IMR-90 (cell line): ENCODE results near the gene SEC14L6. TPM values are rescaled to one million over a fixed set of nuclear protein-coding genes. Genes with fewer than 3 reads are reported as not detected.

Experiments
- ATAC-seq: fragments of 200-7000 bp; cut with Tn5 transposase; 2 replicates; pipeline ENCODE4 v1.9.1; 2020; ENCODE audit warnings: low read depth, mild to moderate bottlenecking, moderate library complexity
- BruUV-seq: library from RNA; stranded (reverse); fragments of 400-500 nt; replicated peaks from 2 replicates; lab custom pipeline; 2021; lab: Mats Ljungman, UMichigan
- CTCF ChIA-PET: fragments of 300-600 bp; formaldehyde crosslinking; extraction: SDS; loops from one replicate; lab custom pipeline; 2021; ENCODE audit warnings: antibody characterized with exemption; lab: Yijun Ruan, JAX
- POLR2A ChIA-PET: fragments of 300-600 bp; sonication (Branson Sonifier 250); formaldehyde crosslinking; loops from one replicate; lab custom pipeline; 2022; ENCODE audit warnings: antibody characterized with exemption; ENCODE audit not compliant: unreplicated experiment; lab: Charles Lee
- DNase-seq: peaks from one replicate; pipeline ENCODE4 v3.0.0; 2013
- H2AFZ ChIP-seq: replicated peaks from 2 replicates; pipeline ENCODE3; 2013; ENCODE audit warnings: low read length, mild to moderate bottlenecking; ENCODE audit not compliant: poor library complexity
- H2AK5ac ChIP-seq: 2 replicates; pipeline ENCODE4 v1.6.1; 2013; ENCODE audit warnings: low read depth, low read length, inconsistent platforms
- H2AK9ac ChIP-seq: replicated peaks from 2 replicates; pipeline ENCODE3; 2013; ENCODE audit warnings: mild to moderate bottlenecking, low read depth, low read length, moderate library complexity; ENCODE audit not compliant: poor library complexity
- H2BK120ac ChIP-seq: 2 replicates; pipeline ENCODE4 v1.6.1; 2013; ENCODE audit warnings: low read depth, low read length, inconsistent platforms
- H2BK15ac ChIP-seq: 3 replicates; pipeline ENCODE4 v1.6.1; 2013; ENCODE audit warnings: low read depth, low read length, inconsistent platforms
- H2BK20ac ChIP-seq: 2 replicates; pipeline ENCODE4 v1.6.1; 2013; ENCODE audit warnings: low read depth, mild to moderate bottlenecking, inconsistent platforms, low read length, moderate library complexity
- H2BK5ac ChIP-seq: 2 replicates; pipeline ENCODE4 v1.6.1; 2013; ENCODE audit warnings: mild to moderate bottlenecking, low read depth, low read length, inconsistent platforms; ENCODE audit not compliant: poor library complexity, severe bottlenecking
- H3K14ac ChIP-seq: replicated peaks from 2 replicates; pipeline ENCODE4 v1.6.1; 2013; ENCODE audit warnings: low read depth, low read length, inconsistent platforms
- H3K18ac ChIP-seq: 2 replicates; pipeline ENCODE4 v1.6.1; 2013; ENCODE audit warnings: low read depth, low read length, control low read depth
- H3K23ac ChIP-seq: 2 replicates; pipeline ENCODE4 v1.6.1; 2013; ENCODE audit warnings: low read depth, low read length, inconsistent platforms
- H3K27ac ChIP-seq: 2 replicates; pipeline ENCODE4 v1.5.1; 2013; ENCODE audit warnings: mild to moderate bottlenecking, control low read depth, low read length; ENCODE audit not compliant: insufficient read depth
- H3K27me3 ChIP-seq: 2 replicates; pipeline ENCODE4 v1.6.1; 2013; ENCODE audit warnings: low read length; ENCODE audit not compliant: control insufficient read depth, insufficient read depth
- H3K36me3 ChIP-seq: 2 replicates; pipeline ENCODE4 v1.6.1; 2013; ENCODE audit warnings: low read length, mixed read lengths; ENCODE audit not compliant: control insufficient read depth, insufficient read depth
- H3K4ac ChIP-seq: 2 replicates; pipeline ENCODE4 v1.6.1; 2013; ENCODE audit warnings: low read depth, low read length, inconsistent platforms
- H3K4me1 ChIP-seq: 2 replicates; pipeline ENCODE4 v1.6.1; 2013; ENCODE audit warnings: low read length, mixed read lengths; ENCODE audit not compliant: control insufficient read depth, insufficient read depth
- H3K4me2 ChIP-seq: 2 replicates; pipeline ENCODE4 v1.6.1; 2013; ENCODE audit warnings: low read depth, mild to moderate bottlenecking, control low read depth, low read length, moderate library complexity
- H3K4me3 ChIP-seq: 2 replicates; pipeline ENCODE4 v1.5.1; 2013; ENCODE audit warnings: low read depth, mild to moderate bottlenecking, control low read depth, low read length, moderate library complexity; ENCODE audit not compliant: insufficient read depth
- H3K56ac ChIP-seq: 2 replicates; pipeline ENCODE4 v1.6.1; 2013; ENCODE audit warnings: low read length, inconsistent platforms; ENCODE audit not compliant: insufficient read depth; ENCODE audit errors: extremely low read depth
- H3K79me1 ChIP-seq, 2 experiments: 2 replicates each; pipeline ENCODE4 v1.6.1; 2013; ENCODE audit warnings: low read length in 2 of 2, inconsistent platforms in 1 of 2, low read depth in 1 of 2
- H3K9ac ChIP-seq: 2 replicates; pipeline ENCODE4 v1.6.1; 2013; ENCODE audit warnings: low read depth, low read length, control low read depth
- H3K9me1 ChIP-seq: 2 replicates; pipeline ENCODE4 v1.6.1; 2013; ENCODE audit warnings: low read length, inconsistent platforms; ENCODE audit not compliant: insufficient read depth
- H3K9me3 ChIP-seq: 2 replicates; pipeline ENCODE4 v1.6.1; 2013; ENCODE audit warnings: low read length; ENCODE audit not compliant: control insufficient read depth, insufficient read depth
- H4K20me1 ChIP-seq: 2 replicates; pipeline ENCODE4 v1.6.1; 2013; ENCODE audit warnings: low read length, inconsistent platforms; ENCODE audit not compliant: insufficient read depth
- H4K5ac ChIP-seq: 2 replicates; pipeline ENCODE4 v1.6.1; 2013; ENCODE audit warnings: mild to moderate bottlenecking, low read depth, low read length, control low read depth
- H4K8ac ChIP-seq, 2 experiments: 2 replicates each; pipeline ENCODE4 v1.6.1; 2013; ENCODE audit warnings: low read depth in 2 of 2, low read length in 2 of 2, control low read depth in 1 of 2, inconsistent platforms in 1 of 2
- H4K91ac ChIP-seq: 2 replicates; pipeline ENCODE4 v1.6.1; 2013; ENCODE audit warnings: low read depth, low read length, inconsistent platforms; ENCODE audit not compliant: insufficient read depth
- BHLHE40 ChIP-seq: fragments of 150-350 bp; IDR thresholded peaks from 2 replicates; pipeline ENCODE4 v1.6.1; 2016; ENCODE audit warnings: mild to moderate bottlenecking, low read depth, low read length
- CEBPB ChIP-seq: IDR thresholded peaks from 2 replicates; pipeline ENCODE4 v1.6.1; 2012; ENCODE audit warnings: low read depth, low read length, improper control_type of control experiment
- MAFK ChIP-seq: IDR thresholded peaks from 2 replicates; pipeline ENCODE4 v1.6.1; 2012; ENCODE audit warnings: low read depth, low read length, improper control_type of control experiment
- RAD21 ChIP-seq: IDR thresholded peaks from 2 replicates; pipeline ENCODE4 v1.6.1; 2012; ENCODE audit warnings: low read length, improper control_type of control experiment
- RCOR1 ChIP-seq: IDR thresholded peaks from 2 replicates; pipeline ENCODE4 v1.6.1; 2012; ENCODE audit warnings: mild to moderate bottlenecking, low read length, improper control_type of control experiment; ENCODE audit not compliant: insufficient replicate concordance
- WGBS, 2 experiments: methylation state at CpG; one replicate each; pipeline versions ENCODE4 v1.1.5 to v1.1.7; 2013; ENCODE audit warnings: missing lambda C conversion rate in 2 of 2; ENCODE audit not compliant: insufficient read length in 1 of 2; ENCODE audit errors: extremely low coverage in 2 of 2; 5-methylcytosine and 5-hydroxymethylcytosine counted together
- dilution Hi-C: fragments of 300-500 bp; cut with HindIII; formaldehyde crosslinking; loops from one replicate; pipeline ENCODE4 v1.14.3; 2018; ENCODE audit warnings: low sequenced_read_pairs; ENCODE audit not compliant: unreplicated experiment
- in situ Hi-C: fragments of 300-500 bp; cut with MboI; formaldehyde crosslinking; loops from 3 replicates; pipeline ENCODE4 v1.14.3; 2019; ENCODE audit warnings: low sequenced_read_pairs, inconsistent platforms, mixed read lengths
- intact Hi-C: fragments of 100-400 bp; cut with micrococcal nuclease; formaldehyde crosslinking; loops from 2 replicates; pipeline ENCODE4 v1.10.0; 2022
- polyA plus RNA-seq, 3 experiments: library from polyadenylated mRNA; depleted of rRNA; stranded (reverse); fragments of >200 nt; gene quantifications; 2 replicates each; pipeline ENCODE4 v1.2.3, GENCODE V29; 2012; ENCODE audit warnings: low replicate concordance in 1 of 3
- total RNA-seq: library from RNA; depleted of rRNA; stranded (reverse); fragments of >200 nt; gene quantifications from 2 replicates; pipeline ENCODE4 v1.2.3, GENCODE V29; 2012
- TF ChIP-seq, protein P1 (sequence below): conservative IDR thresholded peaks from 2 replicates; pipeline ENCODE4 v1.5.1; 2012; ENCODE audit warnings: mild to moderate bottlenecking, low read depth, low read length, improper control_type of control experiment
- TF ChIP-seq, protein P2 (sequence below): fragments of 150-350 bp; IDR thresholded peaks from 2 replicates; pipeline ENCODE4 v1.6.1; 2017; ENCODE audit warnings: mild to moderate bottlenecking, antibody characterized with exemption, low read length, low read depth

Gene SEC14L6
- total and polyA plus RNA-seq, 2 of the 4 experiments (the other 2 are of a cell fraction) = 0.09 TPM; not detected in 1

GRCh38 chr22:30561402-30562189 lies 15.1 kb upstream of the SEC14L6 start:
- Histone ChIP-seq H3K4me3 (no peak overlapping the region), H4K20me1 (no peaks in the 10 kb centered on the region), H2BK15ac (no peak overlapping the region), H3K23ac (no peak overlapping the region), H3K4me2 (no peak overlapping the region), H3K56ac (no peak overlapping the region), H3K9me1 (no peaks in the 10 kb centered on the region), H3K9ac (no peak overlapping the region), H3K4ac (no peak overlapping the region), H3K18ac (no peak overlapping the region), H2BK120ac (no peak overlapping the region), H4K91ac (no peak overlapping the region), H3K36me3 (no peaks in the 10 kb centered on the region), H3K9me3 (no peaks in the 10 kb centered on the region), H2AK5ac (no peak overlapping the region), H3K27me3 (peaks cover 36% of the 10 kb centered on the region), H2BK20ac (no peak overlapping the region), H2AK9ac (no peak overlapping the region), H3K14ac (no peak overlapping the region), H2BK5ac (no peak overlapping the region), H2AFZ (peak overlapping the region; percentile 19), H4K5ac (no peak overlapping the region), H3K4me1 (no peaks in the 10 kb centered on the region), H3K27ac (no peak overlapping the region), H3K79me1 (no peaks in the 10 kb centered on the region), H4K8ac (no peak overlapping the region)
- no peak for DNase-seq
- in situ Hi-C loops (no loop called here), intact Hi-C loops (no loop called here), dilution Hi-C loops (no loop called here)
- ChIA-PET POLR2A (no interaction called here), CTCF (no interaction called here)
- WGBS, 2 experiments = 45% methylated on average over 3 of the region's 10 CpGs; no CpG with 5 or more reads in 1 of the 2 experiments
- TF ChIP-seq, protein P1, sequence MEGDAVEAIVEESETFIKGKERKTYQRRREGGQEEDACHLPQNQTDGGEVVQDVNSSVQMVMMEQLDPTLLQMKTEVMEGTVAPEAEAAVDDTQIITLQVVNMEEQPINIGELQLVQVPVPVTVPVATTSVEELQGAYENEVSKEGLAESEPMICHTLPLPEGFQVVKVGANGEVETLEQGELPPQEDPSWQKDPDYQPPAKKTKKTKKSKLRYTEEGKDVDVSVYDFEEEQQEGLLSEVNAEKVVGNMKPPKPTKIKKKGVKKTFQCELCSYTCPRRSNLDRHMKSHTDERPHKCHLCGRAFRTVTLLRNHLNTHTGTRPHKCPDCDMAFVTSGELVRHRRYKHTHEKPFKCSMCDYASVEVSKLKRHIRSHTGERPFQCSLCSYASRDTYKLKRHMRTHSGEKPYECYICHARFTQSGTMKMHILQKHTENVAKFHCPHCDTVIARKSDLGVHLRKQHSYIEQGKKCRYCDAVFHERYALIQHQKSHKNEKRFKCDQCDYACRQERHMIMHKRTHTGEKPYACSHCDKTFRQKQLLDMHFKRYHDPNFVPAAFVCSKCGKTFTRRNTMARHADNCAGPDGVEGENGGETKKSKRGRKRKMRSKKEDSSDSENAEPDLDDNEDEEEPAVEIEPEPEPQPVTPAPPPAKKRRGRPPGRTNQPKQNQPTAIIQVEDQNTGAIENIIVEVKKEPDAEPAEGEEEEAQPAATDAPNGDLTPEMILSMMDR = no peak
- TF ChIP-seq, protein P2, sequence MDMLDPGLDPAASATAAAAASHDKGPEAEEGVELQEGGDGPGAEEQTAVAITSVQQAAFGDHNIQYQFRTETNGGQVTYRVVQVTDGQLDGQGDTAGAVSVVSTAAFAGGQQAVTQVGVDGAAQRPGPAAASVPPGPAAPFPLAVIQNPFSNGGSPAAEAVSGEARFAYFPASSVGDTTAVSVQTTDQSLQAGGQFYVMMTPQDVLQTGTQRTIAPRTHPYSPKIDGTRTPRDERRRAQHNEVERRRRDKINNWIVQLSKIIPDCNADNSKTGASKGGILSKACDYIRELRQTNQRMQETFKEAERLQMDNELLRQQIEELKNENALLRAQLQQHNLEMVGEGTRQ = no peak
- TF ChIP-seq RAD21 (no peak), BHLHE40 (no peak), RCOR1 (no peak), MAFK (no peak), CEBPB (no peak)
- no peak for ATAC-seq
- BruUV-seq = no TSS peak
